ENCODE data around the gene MRGPRX3. TPM values are rescaled to one million over a fixed set of nuclear protein-coding genes. Genes with fewer than 3 reads are reported as not detected.

Gene MRGPRX3
- polyA plus RNA-seq, 10 donors, result not detected

DNA sequence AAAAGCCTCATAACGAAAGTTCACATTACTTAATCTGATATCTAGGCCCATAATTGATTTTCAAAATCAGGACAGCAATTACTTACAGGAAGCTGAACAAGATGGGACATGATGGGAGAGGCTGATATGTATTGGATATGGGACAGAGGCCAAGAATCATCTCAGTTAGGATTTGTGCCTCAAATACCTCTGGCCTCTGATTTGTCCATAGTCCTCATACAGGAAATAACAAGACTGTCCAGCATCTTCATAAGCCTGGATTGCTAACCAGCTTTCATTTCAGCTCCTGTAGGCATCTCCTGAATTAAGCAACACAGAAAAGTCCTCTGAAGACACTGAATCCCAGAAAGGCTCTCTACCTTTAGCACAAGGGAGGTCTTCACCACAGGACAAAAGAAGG is 36.0 kb downstream of the MRGPRX3 start:
- DNase-seq, result no peak

DNA sequence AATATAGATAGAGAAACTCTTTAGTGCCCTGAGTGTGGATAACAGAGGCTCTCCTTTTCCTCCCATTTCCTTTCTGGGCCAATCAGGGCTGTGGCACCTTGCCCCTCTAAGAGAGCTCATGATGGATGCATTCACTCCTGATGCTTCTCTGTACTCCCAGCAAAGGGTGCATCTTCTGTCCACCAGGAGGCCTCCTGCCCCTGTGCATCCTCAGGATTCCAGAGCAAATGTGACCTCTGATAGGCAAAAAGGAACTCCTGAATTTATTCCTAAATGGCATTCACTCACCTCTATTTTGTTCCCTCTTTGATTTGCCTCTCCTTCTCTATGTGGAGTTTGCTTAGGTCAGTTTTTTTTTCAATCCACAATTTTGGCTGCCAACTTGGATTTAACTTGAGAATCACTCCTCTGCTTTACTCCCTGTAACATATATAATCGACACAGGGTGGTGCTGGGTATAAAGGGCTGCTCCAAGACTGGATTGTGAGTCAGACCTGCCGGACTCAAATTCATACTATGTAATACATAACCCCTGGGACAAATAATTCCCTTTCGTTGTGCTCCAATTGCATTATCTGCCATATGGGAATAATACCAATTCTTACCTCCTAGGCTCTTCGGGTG is 39.1 kb downstream of the MRGPRX3 start:
- DNase-seq, result peak in 1 of 3 donors; percentile 5

- no peak for DNase-seq
These were observed 40.3 kb downstream of the MRGPRX3 start, which contains the start of gene MRGPRX4 for GRCh38 chr11:18172666-18173065. Gene MRGPRX4 (plus strand): TSS chr11:18172837. CDS start chr11:18173257, 420 bp downstream.

GRCh38 chr11:18173225-18173866 is 41.0 kb downstream of the MRGPRX3 start:
- DNase-seq, result no peak

Other genes starting within 250 kb of the MRGPRX3 start
- 10 to 100 TPM in 6 of 10 donors, 1 to 10 TPM in 4; 9.2 to 15.2 (median 10.9) TPM for gene SERGEF, start 119.5 kb upstream of the MRGPRX3 start, polyA plus RNA-seq (ENCODE audit: insufficient read length in 10 of 10)
- 1 to 10 TPM in 1 of 10 donors, under 1 TPM in 9; 0.08 to 1.0 (median 0.15) TPM for gene TPH1, start 86.3 kb upstream of the MRGPRX3 start, polyA plus RNA-seq (ENCODE audit: insufficient read length in 10 of 10)
- 10 to 100 TPM; 10.8 to 25.1 (median 14.9) TPM for gene SAAL1, start 26.5 kb upstream of the MRGPRX3 start, polyA plus RNA-seq (ENCODE audit: insufficient read length in 10 of 10)
- gene MRGPRX4, start 40.3 kb downstream of the MRGPRX3 start, polyA plus RNA-seq (ENCODE audit: insufficient read length in 10 of 10), result not detected
- not detected for gene SAA4, start 104.2 kb downstream of the MRGPRX3 start, polyA plus RNA-seq (ENCODE audit: insufficient read length in 10 of 10)
- not detected for gene SAA2, start 116.1 kb downstream of the MRGPRX3 start, polyA plus RNA-seq (ENCODE audit: insufficient read length in 10 of 10)
- not detected for gene SAA1, start 133.7 kb downstream of the MRGPRX3 start, polyA plus RNA-seq (ENCODE audit: insufficient read length in 10 of 10)
- gene HPS5, start 189.6 kb downstream of the MRGPRX3 start, polyA plus RNA-seq (ENCODE audit: insufficient read length in 10 of 10), result 10 to 100 TPM in 9 of 10 donors, 1 to 10 TPM in 1; 8.3 to 15.4 (median 12.5) TPM
- gene GTF2H1, start 190.0 kb downstream of the MRGPRX3 start, polyA plus RNA-seq (ENCODE audit: insufficient read length in 10 of 10), result 10 to 100 TPM; 23.4 to 50.4 (median 36.3) TPM